ENCODE measurements around the gene NR1D1. TPM values are rescaled to one million over a fixed set of nuclear protein-coding genes. Genes with fewer than 3 reads are reported as not detected.

NR1D1 gene
- total RNA-seq, 4 donors from 2014 or later = 3.1 to 9.3 (median 7.0) TPM

GRCh38 chr17:40094874-40095273, 5.5 kb downstream of the NR1D1 start:
- no peak for TF ChIP-seq CTCF (IDR thresholded peaks at IDR 0.05)
- DNase-seq (ENCODE audit: low spot score) = no peak
- no peak for ATAC-seq (ENCODE audit: low FRiP score)

DNA sequence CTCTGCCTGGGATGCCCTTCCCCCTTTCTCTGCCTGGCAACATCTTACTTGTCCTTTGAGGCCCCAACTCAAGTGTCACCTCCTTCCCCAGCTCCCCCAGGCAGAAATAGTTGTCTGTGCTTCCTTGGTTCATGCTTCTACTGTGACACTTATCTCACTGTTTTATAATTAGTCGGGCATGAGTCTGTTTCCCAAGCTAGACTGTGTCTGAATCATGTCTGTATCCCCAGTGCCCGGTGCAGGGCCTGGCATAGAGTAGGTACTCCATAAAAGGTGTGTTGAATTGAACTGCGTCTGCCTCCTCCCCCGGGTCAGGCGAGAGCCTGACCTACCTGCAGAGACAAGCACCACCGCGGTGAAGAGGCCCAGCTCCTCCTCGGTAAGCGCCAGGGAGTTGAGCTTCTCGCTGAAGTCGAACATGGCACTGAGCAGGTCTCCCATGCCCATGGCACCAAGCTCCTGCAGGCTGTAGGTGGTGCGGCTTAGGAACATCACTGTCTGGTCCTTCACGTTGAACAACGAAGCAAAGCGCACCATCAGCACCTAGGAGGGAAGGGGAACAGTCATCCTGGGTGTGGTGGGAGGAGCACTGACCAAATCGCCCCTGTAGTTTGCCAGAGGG, 6.7 kb downstream of the NR1D1 start:
- DNase-seq (ENCODE audit: low spot score) = no peak
- ATAC-seq (ENCODE audit: low FRiP score) = no peak
- TF ChIP-seq CTCF (IDR thresholded peaks at IDR 0.05) = no peak

- TF ChIP-seq CTCF (IDR thresholded peaks at IDR 0.05) = no peak
- DNase-seq (ENCODE audit: low spot score) (no peak), ATAC-seq (ENCODE audit: low FRiP score) (no peak)
Measured at GRCh38 chr17:40093005-40093579, 7.3 kb downstream of the NR1D1 start.

DNA sequence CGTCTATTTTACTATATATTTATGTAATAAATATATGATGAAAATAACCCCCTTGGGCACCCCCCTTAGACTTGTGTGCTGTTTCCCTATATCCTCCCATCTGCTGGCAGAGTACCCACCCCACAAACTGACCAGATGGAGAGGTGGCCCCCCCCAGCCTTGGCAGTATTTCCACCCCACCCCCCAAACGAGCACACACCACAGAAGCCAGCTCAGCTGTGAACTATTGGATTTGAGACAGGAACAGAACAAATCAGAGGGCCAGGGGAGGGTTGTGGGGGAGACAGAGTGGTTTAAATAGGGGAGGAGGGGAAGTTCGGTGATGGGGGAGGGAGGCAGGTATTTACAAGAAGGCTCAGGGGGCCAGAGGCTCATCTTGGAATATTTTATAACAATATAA, 7.8 kb downstream of the NR1D1 start:
- TF ChIP-seq CTCF (IDR thresholded peaks at IDR 0.05) = no peak
- ATAC-seq (ENCODE audit: low FRiP score) = no peak
- DNase-seq (ENCODE audit: low spot score) = no peak

GRCh38 chr17:40091691-40092397, 8.5 kb downstream of the NR1D1 start:
- TF ChIP-seq CTCF (IDR thresholded peaks at IDR 0.05) = no peak
- ATAC-seq (ENCODE audit: low FRiP score) = peak; percentile 17
- no peak for DNase-seq (ENCODE audit: low spot score)

GRCh38 chr17:40090237-40091119, 9.9 kb downstream of the NR1D1 start:
- DNase-seq (ENCODE audit: low spot score) (no peak), ATAC-seq (ENCODE audit: low FRiP score) (peak; percentile 1)
- no peak for TF ChIP-seq CTCF (IDR thresholded peaks at IDR 0.05)
